ENCODE data around the gene TNFRSF18.

Gene TNFRSF18

GRCh38 chr1:1206376-1206965 lies at the start of gene TNFRSF18:
Gene TNFRSF18, minus strand, starts transcription at chr1:1206592. Its CDS starts 21 bp downstream, at chr1:1206571.
- H3K4me3 ChIP-seq (replicated peaks; ENCODE audit: low read depth, low read length), result peak within 1 kb of the TSS; percentile 41
- peak; percentile 56 for DNase-seq (ENCODE audit: extremely low read depth, insufficient read length)
- no peaks in the 10 kb centered on the region; the same call in 1 of the 2 replicates for H3K27me3 ChIP-seq (replicated peaks; ENCODE audit: control insufficient read depth, insufficient read depth, low read length)
- no peak for TF ChIP-seq CTCF (IDR thresholded peaks at IDR 0.05; ENCODE audit: insufficient read depth, low read length, poor library complexity, severe bottlenecking)
- H3K36me3 ChIP-seq (ENCODE audit: control insufficient read depth, insufficient read depth, low read length), result no peaks in the 10 kb centered on the region

- no peak for DNase-seq (ENCODE audit: extremely low read depth, insufficient read length)
- Histone ChIP-seq H3K27me3 (replicated peaks; ENCODE audit: control insufficient read depth, insufficient read depth, low read length) (no peaks in the 10 kb centered on the region), H3K36me3 (ENCODE audit: control insufficient read depth, insufficient read depth, low read length) (peaks cover 30% of the 10 kb centered on the region), H3K4me3 (replicated peaks; ENCODE audit: low read depth, low read length) (no peak overlapping the region)
- TF ChIP-seq CTCF (IDR thresholded peaks at IDR 0.05; ENCODE audit: insufficient read depth, low read length, poor library complexity, severe bottlenecking), result no peak
Measured at GRCh38 chr1:1255611-1256010, 49.2 kb upstream of the TNFRSF18 start.

GRCh38 chr1:1255078-1255477 lies 48.7 kb upstream of the TNFRSF18 start:
- Histone ChIP-seq H3K4me3 (replicated peaks; ENCODE audit: low read depth, low read length) (no peak overlapping the region), H3K27me3 (replicated peaks; ENCODE audit: control insufficient read depth, insufficient read depth, low read length) (no peaks in the 10 kb centered on the region), H3K36me3 (ENCODE audit: control insufficient read depth, insufficient read depth, low read length) (peaks cover 26% of the 10 kb centered on the region)
- TF ChIP-seq CTCF (IDR thresholded peaks at IDR 0.05; ENCODE audit: insufficient read depth, low read length, poor library complexity, severe bottlenecking), result no peak
- DNase-seq (ENCODE audit: extremely low read depth, insufficient read length), result peak; percentile 16

- H3K36me3 ChIP-seq (ENCODE audit: control insufficient read depth, insufficient read depth, low read length), result peaks cover 23% of the 10 kb centered on the region
- no peak for TF ChIP-seq CTCF (IDR thresholded peaks at IDR 0.05; ENCODE audit: insufficient read depth, low read length, poor library complexity, severe bottlenecking)
- no peak for DNase-seq (ENCODE audit: extremely low read depth, insufficient read length)
- no peak overlapping the region for H3K4me3 ChIP-seq (replicated peaks; ENCODE audit: low read depth, low read length)
- H3K27me3 ChIP-seq (replicated peaks; ENCODE audit: control insufficient read depth, insufficient read depth, low read length), result no peaks in the 10 kb centered on the region
Measured at GRCh38 chr1:1254667-1254998, 48.2 kb upstream of the TNFRSF18 start.

- no peak overlapping the region for H3K4me3 ChIP-seq (replicated peaks; ENCODE audit: low read depth, low read length)
- H3K36me3 ChIP-seq (ENCODE audit: control insufficient read depth, insufficient read depth, low read length), result peaks cover 20% of the 10 kb centered on the region
- H3K27me3 ChIP-seq (replicated peaks; ENCODE audit: control insufficient read depth, insufficient read depth, low read length), result no peaks in the 10 kb centered on the region
- no peak for TF ChIP-seq CTCF (IDR thresholded peaks at IDR 0.05; ENCODE audit: insufficient read depth, low read length, poor library complexity, severe bottlenecking)
- no peak for DNase-seq (ENCODE audit: extremely low read depth, insufficient read length)
Measured at GRCh38 chr1:1253972-1254666, 47.7 kb upstream of the TNFRSF18 start.
